ENCODE measurements around the gene IFITM1.
A peak's percentile ranks its signal among the peaks of the same experiment; 100 is the strongest.

The IFITM1 gene

GRCh38 chr11:279040-279965, 34.5 kb upstream of the IFITM1 start:
- peaks cover 0 to 61% (median 19%) of the 10 kb centered on the region in 5 experiments for H3K27me3 ChIP-seq (replicated peaks in 2 of 5; ENCODE audit: control insufficient read depth in 4 of 5, insufficient read depth in 5 of 5, low read length in 4 of 5)
- POLR2A ChIA-PET = no interaction called here
- WGBS (ENCODE audit: insufficient coverage) = 10% methylated on average over 88 of the region's 97 CpGs
- H3K9me3 ChIP-seq (ENCODE audit: control extremely low read depth in 1 of 5, control insufficient read depth in 4 of 5, insufficient read depth in 2 of 5, low read depth in 1 of 5, low read length in 4 of 5) = peaks cover 0 to 5% (median 0%) of the 10 kb centered on the region in 5 experiments
- no peaks in the 10 kb centered on the region for H3K36me3 ChIP-seq (ENCODE audit: control insufficient read depth in 4 of 4, insufficient read depth in 4 of 4, low read length in 3 of 4)
- H3K4me3 ChIP-seq (ENCODE audit: control insufficient read depth in 1 of 7, extremely low read depth in 1 of 7, insufficient read depth in 4 of 7, low read depth in 2 of 7, low read length in 6 of 7) = peak overlapping the region in 3 of 7 experiments; percentile 39 to 60 (median 51)
- DNase-seq = peak in 1 of 3 donors; percentile 50
- H3K27ac ChIP-seq (ENCODE audit: insufficient read depth in 1 of 2, low read depth in 1 of 2, low read length in 2 of 2, poor library complexity in 1 of 2, severe bottlenecking in 2 of 2) = no peak overlapping the region
- CTCF ChIA-PET = interaction anchor here (1.6 to 2.5 kb wide), 3 partner anchors 8 to 28 kb away, joined by 4 to 10 read pairs (median 5); no protein-coding TSS in a partner anchor
- H3K4me1 ChIP-seq (ENCODE audit: control extremely low read depth in 1 of 4, control insufficient read depth in 4 of 4, insufficient read depth in 4 of 4, low read length in 3 of 4) = peaks cover 5 to 40% (median 30%) of the 10 kb centered on the region in 4 experiments

GRCh38 chr11:279966-280705, 33.7 kb upstream of the IFITM1 start:
- Histone ChIP-seq H3K27me3 (replicated peaks in 2 of 5; ENCODE audit: control insufficient read depth in 4 of 5, insufficient read depth in 5 of 5, low read length in 4 of 5) (peaks cover 0 to 61% (median 19%) of the 10 kb centered on the region in 5 experiments), H3K4me3 (ENCODE audit: control insufficient read depth in 1 of 7, extremely low read depth in 1 of 7, insufficient read depth in 4 of 7, low read depth in 2 of 7, low read length in 6 of 7) (peak overlapping the region in 5 of 7 experiments; percentile 25 to 60 (median 40)), H3K27ac (ENCODE audit: insufficient read depth in 1 of 2, low read depth in 1 of 2, low read length in 2 of 2, poor library complexity in 1 of 2, severe bottlenecking in 2 of 2) (no peak overlapping the region), H3K36me3 (ENCODE audit: control insufficient read depth in 4 of 4, insufficient read depth in 4 of 4, low read length in 3 of 4) (no peaks in the 10 kb centered on the region), H3K4me1 (ENCODE audit: control extremely low read depth in 1 of 4, control insufficient read depth in 4 of 4, insufficient read depth in 4 of 4, low read length in 3 of 4) (peaks cover under 1 to 40% (median 27%) of the 10 kb centered on the region in 4 experiments), H3K9me3 (ENCODE audit: control extremely low read depth in 1 of 5, control insufficient read depth in 4 of 5, insufficient read depth in 2 of 5, low read depth in 1 of 5, low read length in 4 of 5) (peaks cover 0 to 5% (median 0%) of the 10 kb centered on the region in 5 experiments)
- ChIA-PET CTCF (interaction anchor here (0.6 to 1.6 kb wide), 6 partner anchors 9 to 83 kb away, joined by 3 to 6 read pairs (median 4); no protein-coding TSS in a partner anchor), POLR2A (no interaction called here)
- peak in 2 of 3 donors; percentile 61 to 64 for DNase-seq
- WGBS (ENCODE audit: insufficient coverage) = 5% methylated on average over 63 of the region's 85 CpGs

GRCh38 chr11:280706-281485, 32.9 kb upstream of the IFITM1 start:
- peaks cover 0 to 5% (median 0%) of the 10 kb centered on the region in 5 experiments for H3K9me3 ChIP-seq (ENCODE audit: control extremely low read depth in 1 of 5, control insufficient read depth in 4 of 5, insufficient read depth in 2 of 5, low read depth in 1 of 5, low read length in 4 of 5)
- no peaks in the 10 kb centered on the region for H3K36me3 ChIP-seq (ENCODE audit: control insufficient read depth in 4 of 4, insufficient read depth in 4 of 4, low read length in 3 of 4)
- peak in 2 of 3 donors; percentile 44 to 66 for DNase-seq
- H3K4me1 ChIP-seq (ENCODE audit: control extremely low read depth in 1 of 4, control insufficient read depth in 4 of 4, insufficient read depth in 4 of 4, low read length in 3 of 4) = peaks cover 0 to 40% (median 27%) of the 10 kb centered on the region in 4 experiments
- ChIA-PET CTCF (interaction anchor here (1.3 to 1.6 kb wide), 5 partner anchors 10 to 20 kb away, joined by 3 to 6 read pairs (median 5); no protein-coding TSS in a partner anchor), POLR2A (no interaction called here)
- peak overlapping the region in 4 of 7 experiments; percentile 24 to 60 (median 44) for H3K4me3 ChIP-seq (ENCODE audit: control insufficient read depth in 1 of 7, extremely low read depth in 1 of 7, insufficient read depth in 4 of 7, low read depth in 2 of 7, low read length in 6 of 7)
- H3K27ac ChIP-seq (ENCODE audit: insufficient read depth in 1 of 2, low read depth in 1 of 2, low read length in 2 of 2, poor library complexity in 1 of 2, severe bottlenecking in 2 of 2) = no peak overlapping the region
- peaks cover 0 to 61% (median 21%) of the 10 kb centered on the region in 5 experiments for H3K27me3 ChIP-seq (replicated peaks in 2 of 5; ENCODE audit: control insufficient read depth in 4 of 5, insufficient read depth in 5 of 5, low read length in 4 of 5)
- WGBS (ENCODE audit: insufficient coverage) = 2% methylated on average over 78 of the region's 79 CpGs

- Histone ChIP-seq H3K27me3 (replicated peaks in 2 of 5; ENCODE audit: control insufficient read depth in 4 of 5, insufficient read depth in 5 of 5, low read length in 4 of 5) (peaks cover 0 to 61% (median 21%) of the 10 kb centered on the region in 5 experiments), H3K9me3 (ENCODE audit: control extremely low read depth in 1 of 5, control insufficient read depth in 4 of 5, insufficient read depth in 2 of 5, low read depth in 1 of 5, low read length in 4 of 5) (peaks cover 0 to 2% (median 0%) of the 10 kb centered on the region in 5 experiments), H3K27ac (ENCODE audit: insufficient read depth in 1 of 2, low read depth in 1 of 2, low read length in 2 of 2, poor library complexity in 1 of 2, severe bottlenecking in 2 of 2) (no peak overlapping the region), H3K4me1 (ENCODE audit: control extremely low read depth in 1 of 4, control insufficient read depth in 4 of 4, insufficient read depth in 4 of 4, low read length in 3 of 4) (peaks cover 0 to 40% (median 27%) of the 10 kb centered on the region in 4 experiments), H3K36me3 (ENCODE audit: control insufficient read depth in 4 of 4, insufficient read depth in 4 of 4, low read length in 3 of 4) (no peaks in the 10 kb centered on the region), H3K4me3 (ENCODE audit: control insufficient read depth in 1 of 7, extremely low read depth in 1 of 7, insufficient read depth in 4 of 7, low read depth in 2 of 7, low read length in 6 of 7) (peak overlapping the region in 4 of 7 experiments; percentile 24 to 60 (median 44))
- 20% methylated on average over 17 of the region's 26 CpGs for WGBS (ENCODE audit: insufficient coverage)
- ChIA-PET POLR2A (no interaction called here), CTCF (interaction anchor here (0.6 to 1.6 kb wide), 6 partner anchors 10 to 24 kb away, joined by 3 to 5 read pairs (median 3); no protein-coding TSS in a partner anchor)
- DNase-seq = no peak
Observed at GRCh38 chr11:281486-282161, 32.2 kb upstream of the IFITM1 start.

- CTCF ChIA-PET = interaction anchor here (0.6 to 2.2 kb wide), 6 partner anchors 9 to 32 kb away, joined by 3 to 7 read pairs (median 3); no protein-coding TSS in a partner anchor
- Histone ChIP-seq H3K27ac (ENCODE audit: insufficient read depth in 1 of 2, low read depth in 1 of 2, low read length in 2 of 2, poor library complexity in 1 of 2, severe bottlenecking in 2 of 2) (no peak overlapping the region), H3K4me3 (ENCODE audit: control insufficient read depth in 1 of 7, extremely low read depth in 1 of 7, insufficient read depth in 4 of 7, low read depth in 2 of 7, low read length in 6 of 7) (no peak overlapping the region), H3K27me3 (replicated peaks in 2 of 5; ENCODE audit: control insufficient read depth in 4 of 5, insufficient read depth in 5 of 5, low read length in 4 of 5) (peaks cover 0 to 65% (median 21%) of the 10 kb centered on the region in 5 experiments), H3K4me1 (ENCODE audit: control extremely low read depth in 1 of 4, control insufficient read depth in 4 of 4, insufficient read depth in 4 of 4, low read length in 3 of 4) (peaks cover 0 to 42% (median 27%) of the 10 kb centered on the region in 4 experiments), H3K36me3 (ENCODE audit: control insufficient read depth in 4 of 4, insufficient read depth in 4 of 4, low read length in 3 of 4) (no peaks in the 10 kb centered on the region), H3K9me3 (ENCODE audit: control extremely low read depth in 1 of 5, control insufficient read depth in 4 of 5, insufficient read depth in 2 of 5, low read depth in 1 of 5, low read length in 4 of 5) (no peaks in the 10 kb centered on the region)
- 93% methylated on average over 3 of the region's 4 CpGs for WGBS (ENCODE audit: insufficient coverage)
- no peak for DNase-seq
- POLR2A ChIA-PET = no interaction called here
Observed at GRCh38 chr11:282171-282570, 31.7 kb upstream of the IFITM1 start.

Measured in common myeloid progenitor, CD34-positive (primary cell).